Stimulated activated CD8-positive, alpha-beta memory T cell treated with anti-CD3 and anti-CD28 coated beads, Interleukin-4, amount 100 ng/mL, for 48 hours (primary cell): ENCODE data around the gene CSF1.

ENCODE experiments used
- DNase-seq: peaks from one replicate; pipeline ENCODE4 v3.0.0-alpha.2; 2020

Gene CSF1

GRCh38 chr1:109923131-109923945 lies 12.7 kb downstream of the CSF1 start:
- DNase-seq, result no peak

- no peak for DNase-seq
Observed at GRCh38 chr1:109923946-109924275, 13.3 kb downstream of the CSF1 start.

DNA sequence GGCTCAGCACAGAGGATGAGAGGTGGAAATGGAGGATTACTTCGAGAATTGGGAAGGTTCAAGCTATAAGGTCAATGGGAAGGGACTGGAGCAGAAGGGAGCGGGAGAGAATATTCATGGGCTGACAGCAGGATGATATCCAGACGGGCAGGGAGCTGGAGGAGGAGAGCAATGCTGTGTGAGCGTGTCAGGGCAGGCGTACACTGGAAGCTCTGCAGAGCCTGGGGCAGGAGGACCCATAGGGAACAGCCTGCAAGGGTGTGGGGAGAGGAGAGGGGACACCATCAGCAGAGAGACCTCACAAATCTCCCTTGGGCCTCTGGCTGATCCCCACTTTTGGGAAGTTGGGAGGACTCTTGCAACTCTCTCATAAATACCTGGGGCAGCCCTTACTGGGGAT lies 13.7 kb downstream of the CSF1 start:
- no peak for DNase-seq

DNA sequence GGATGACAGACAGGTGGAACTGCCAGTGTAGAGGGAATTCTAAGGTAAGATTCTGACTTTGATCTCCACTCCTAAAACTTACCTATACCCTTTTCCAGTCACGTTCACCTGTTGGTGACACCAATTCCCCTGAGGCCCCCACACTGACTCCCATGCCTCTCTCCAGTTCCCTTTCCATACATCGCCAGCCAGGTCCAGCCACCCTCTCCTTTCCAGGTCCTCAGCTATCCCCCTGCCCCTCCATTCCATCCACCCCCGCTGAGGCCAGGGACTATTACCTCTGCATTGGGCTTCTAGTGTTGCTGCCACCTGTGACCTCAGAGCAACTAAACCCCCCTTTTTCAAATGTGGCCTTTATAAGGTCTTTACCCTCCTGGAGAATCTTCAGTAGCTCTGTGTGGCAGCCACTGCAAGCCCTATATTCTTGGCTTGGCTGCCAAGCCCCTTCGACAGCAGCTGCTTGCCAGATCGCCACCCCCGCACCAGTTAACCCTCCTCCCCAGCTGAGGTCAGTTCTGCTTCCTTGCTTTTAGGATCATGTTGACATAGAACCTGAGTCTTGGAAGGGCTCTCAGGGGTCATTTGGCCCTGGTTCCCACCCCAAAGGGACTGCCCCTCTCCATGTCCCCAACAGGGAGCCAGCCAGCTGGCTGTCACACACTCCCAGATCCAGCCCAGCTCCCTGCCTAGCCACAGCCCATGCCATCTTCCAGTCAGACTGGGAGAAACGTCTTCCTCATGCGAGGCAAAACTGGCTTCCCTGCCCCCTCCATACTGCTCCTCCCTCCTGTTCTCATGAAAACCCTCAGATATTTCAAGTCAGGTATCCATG lies 14.7 kb downstream of the CSF1 start:
- DNase-seq, result no peak

GRCh38 chr1:109926662-109927300 lies 16.1 kb downstream of the CSF1 start:
- DNase-seq, result no peak

DNA sequence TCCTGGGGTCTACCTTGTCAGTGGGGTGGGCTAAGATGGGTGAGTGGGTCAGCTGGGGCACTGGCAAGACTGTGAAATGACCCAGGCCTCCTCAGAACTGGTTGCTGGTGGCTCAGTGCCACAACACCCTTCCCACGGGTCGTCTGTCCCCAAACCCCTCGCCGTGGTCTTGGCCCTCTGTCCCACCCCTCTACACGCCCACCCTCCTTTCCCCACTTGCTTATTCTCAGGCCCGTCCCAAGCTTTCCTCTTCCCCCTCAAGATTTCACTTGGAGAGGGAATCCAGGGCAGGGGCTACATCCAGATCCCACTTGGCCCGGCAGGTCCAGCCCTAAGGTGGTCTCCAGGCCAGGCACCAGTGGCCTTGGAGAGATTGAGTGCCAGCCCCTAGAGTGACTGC lies 16.7 kb downstream of the CSF1 start:
- no peak for DNase-seq

DNA sequence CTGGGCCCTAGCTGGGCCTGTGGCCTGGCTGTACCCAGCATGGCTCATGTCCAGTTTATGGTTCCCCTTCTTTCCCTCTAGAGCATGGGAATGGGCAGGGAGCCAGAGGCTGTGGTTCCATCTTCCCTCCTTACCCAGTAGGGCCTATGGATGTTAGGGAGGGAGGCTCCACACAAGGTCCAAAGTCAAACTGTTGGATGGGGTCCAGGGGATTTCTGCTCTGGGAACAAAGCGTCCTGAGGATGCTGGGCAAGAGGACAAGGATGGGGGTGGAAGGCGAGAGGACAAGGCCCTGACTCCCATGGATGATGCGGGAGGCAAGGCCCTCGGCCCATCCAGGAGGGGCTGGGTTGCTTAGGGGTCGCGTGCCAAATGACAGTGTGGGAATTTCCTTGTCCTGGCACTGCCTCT lies 17.3 kb downstream of the CSF1 start:
- no peak for DNase-seq

DNA sequence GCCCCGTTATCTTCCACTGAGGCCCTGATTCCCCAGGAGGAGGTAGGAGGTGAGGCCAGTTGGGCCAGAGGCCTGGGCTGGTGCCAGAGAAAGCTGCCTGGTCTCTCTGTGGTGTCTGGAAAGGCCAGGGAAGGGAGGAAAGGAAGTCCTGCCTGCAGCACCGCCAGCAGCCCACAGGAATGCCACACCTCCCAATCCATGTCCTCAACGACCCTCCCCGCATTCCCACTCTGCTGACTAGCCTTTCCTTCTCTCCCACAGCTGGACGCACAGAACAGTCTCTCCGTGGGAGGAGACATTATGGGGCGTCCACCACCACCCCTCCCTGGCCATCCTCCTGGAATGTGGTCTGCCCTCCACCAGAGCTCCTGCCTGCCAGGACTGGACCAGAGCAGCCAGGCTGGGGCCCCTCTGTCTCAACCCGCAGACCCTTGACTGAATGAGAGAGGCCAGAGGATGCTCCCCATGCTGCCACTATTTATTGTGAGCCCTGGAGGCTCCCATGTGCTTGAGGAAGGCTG lies 18.0 kb downstream of the CSF1 start:
- DNase-seq, result no peak

- no peak for DNase-seq
Observed at GRCh38 chr1:109929170-109929569, 18.5 kb downstream of the CSF1 start.

- no peak for DNase-seq
Observed at GRCh38 chr1:109929588-109930251, 19.1 kb downstream of the CSF1 start.

GRCh38 chr1:109930252-109930993 lies 19.8 kb downstream of the CSF1 start:
- no peak for DNase-seq

GRCh38 chr1:109931189-109931731 lies 20.6 kb downstream of the CSF1 start:
- peak; percentile 32 for DNase-seq

- DNase-seq, result no peak
Observed at GRCh38 chr1:109931911-109932636, 21.4 kb downstream of the CSF1 start.

GRCh38 chr1:109932679-109933078 lies 22.0 kb downstream of the CSF1 start:
- DNase-seq, result no peak

- no peak for DNase-seq
Observed at GRCh38 chr1:109933856-109934711, 23.4 kb downstream of the CSF1 start.

GRCh38 chr1:109935451-109935900 lies 24.8 kb downstream of the CSF1 start:
- DNase-seq, result no peak

DNA sequence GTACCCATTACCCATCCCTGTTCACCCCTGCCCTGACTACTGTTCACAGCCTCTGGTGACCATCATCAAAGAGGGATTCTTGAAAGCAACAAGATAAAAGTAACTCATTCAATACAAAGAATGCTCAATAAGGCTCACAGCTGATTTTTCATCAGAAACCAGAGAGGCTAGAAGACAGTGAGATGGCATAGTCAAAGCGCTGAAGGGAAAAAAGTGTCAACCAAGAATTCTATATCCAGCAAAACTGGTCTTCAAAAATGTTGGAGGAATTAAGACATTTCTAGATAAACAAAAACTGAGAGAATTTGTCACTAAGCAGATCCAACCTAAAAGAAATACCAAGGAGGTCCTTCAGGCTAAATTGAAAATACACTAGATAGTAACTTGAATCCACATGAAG lies 27.1 kb downstream of the CSF1 start:
- no peak for DNase-seq

- DNase-seq, result no peak
Observed at GRCh38 chr1:109938556-109938955, 27.9 kb downstream of the CSF1 start.

GRCh38 chr1:109942434-109942833 lies 31.8 kb downstream of the CSF1 start:
- no peak for DNase-seq

- DNase-seq, result no peak
Observed at GRCh38 chr1:109944541-109944940, 33.9 kb downstream of the CSF1 start.
